PC-3 (cell line): Measurements from ENCODE around the gene SFT2D3.

Source experiments
- EZH2 ChIP-seq: fragments of 300-600 bp; sonication (generic); IDR thresholded peaks from one replicate; pipeline ENCODE4 v1.6.1; 2017; ENCODE audit warnings: antibody characterized with exemption, mild to moderate bottlenecking, low read length; ENCODE audit not compliant: unreplicated experiment
- TF ChIP-seq, protein P1 (sequence below): fragments of 300-600 bp; sonication (generic); conservative IDR thresholded peaks from 2 replicates; pipeline ENCODE4 v1.5.1; 2017; ENCODE audit warnings: antibody characterized with exemption, low read depth, mild to moderate bottlenecking, low read length

DNA sequence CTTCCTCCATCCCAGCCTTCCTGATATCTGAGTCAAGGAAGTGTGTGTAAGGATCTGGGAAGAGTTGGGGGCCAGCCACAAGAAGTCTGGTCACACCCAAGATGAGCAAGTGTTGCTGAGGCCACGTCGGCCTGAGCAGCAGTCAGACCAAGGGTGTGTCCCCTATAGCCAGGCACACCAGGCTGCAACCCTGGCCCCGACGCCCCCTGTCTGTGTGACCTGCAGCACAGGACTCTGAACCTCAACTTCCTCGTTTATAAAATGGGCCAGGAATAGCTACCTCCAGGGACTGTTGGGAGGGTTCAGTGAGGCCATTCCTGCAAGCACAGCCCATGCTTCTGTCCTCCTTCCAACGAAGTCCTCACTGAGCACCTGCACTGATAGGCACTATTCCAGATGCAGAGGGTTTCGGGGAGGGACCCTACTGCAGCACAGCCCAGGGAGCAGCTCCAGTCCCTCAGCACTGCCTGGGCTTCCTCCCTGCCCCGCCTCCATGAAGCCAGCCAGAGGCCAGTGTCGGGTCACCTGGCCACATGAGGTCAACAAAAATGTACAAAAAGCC lies 39.3 kb upstream of the SFT2D3 start:
- TF ChIP-seq, protein P1, sequence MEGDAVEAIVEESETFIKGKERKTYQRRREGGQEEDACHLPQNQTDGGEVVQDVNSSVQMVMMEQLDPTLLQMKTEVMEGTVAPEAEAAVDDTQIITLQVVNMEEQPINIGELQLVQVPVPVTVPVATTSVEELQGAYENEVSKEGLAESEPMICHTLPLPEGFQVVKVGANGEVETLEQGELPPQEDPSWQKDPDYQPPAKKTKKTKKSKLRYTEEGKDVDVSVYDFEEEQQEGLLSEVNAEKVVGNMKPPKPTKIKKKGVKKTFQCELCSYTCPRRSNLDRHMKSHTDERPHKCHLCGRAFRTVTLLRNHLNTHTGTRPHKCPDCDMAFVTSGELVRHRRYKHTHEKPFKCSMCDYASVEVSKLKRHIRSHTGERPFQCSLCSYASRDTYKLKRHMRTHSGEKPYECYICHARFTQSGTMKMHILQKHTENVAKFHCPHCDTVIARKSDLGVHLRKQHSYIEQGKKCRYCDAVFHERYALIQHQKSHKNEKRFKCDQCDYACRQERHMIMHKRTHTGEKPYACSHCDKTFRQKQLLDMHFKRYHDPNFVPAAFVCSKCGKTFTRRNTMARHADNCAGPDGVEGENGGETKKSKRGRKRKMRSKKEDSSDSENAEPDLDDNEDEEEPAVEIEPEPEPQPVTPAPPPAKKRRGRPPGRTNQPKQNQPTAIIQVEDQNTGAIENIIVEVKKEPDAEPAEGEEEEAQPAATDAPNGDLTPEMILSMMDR = no peak
- no peak for TF ChIP-seq EZH2
